GM21423 (cell line): ENCODE results near the gene AHNAK.
"Not testable (repeated sequence)": the region's sequence is repeated elsewhere in the genome, so short reads cannot be mapped to it uniquely, and the experiment has no call there.

Experiments used
- ATAC-seq: cut with Tn5 transposase; IDR thresholded peaks from one replicate; pipeline ENCODE4 v1.9.1; 2021; ENCODE audit warnings: mild to moderate bottlenecking, moderate library complexity; ENCODE audit not compliant: unreplicated experiment

The AHNAK gene

DNA sequence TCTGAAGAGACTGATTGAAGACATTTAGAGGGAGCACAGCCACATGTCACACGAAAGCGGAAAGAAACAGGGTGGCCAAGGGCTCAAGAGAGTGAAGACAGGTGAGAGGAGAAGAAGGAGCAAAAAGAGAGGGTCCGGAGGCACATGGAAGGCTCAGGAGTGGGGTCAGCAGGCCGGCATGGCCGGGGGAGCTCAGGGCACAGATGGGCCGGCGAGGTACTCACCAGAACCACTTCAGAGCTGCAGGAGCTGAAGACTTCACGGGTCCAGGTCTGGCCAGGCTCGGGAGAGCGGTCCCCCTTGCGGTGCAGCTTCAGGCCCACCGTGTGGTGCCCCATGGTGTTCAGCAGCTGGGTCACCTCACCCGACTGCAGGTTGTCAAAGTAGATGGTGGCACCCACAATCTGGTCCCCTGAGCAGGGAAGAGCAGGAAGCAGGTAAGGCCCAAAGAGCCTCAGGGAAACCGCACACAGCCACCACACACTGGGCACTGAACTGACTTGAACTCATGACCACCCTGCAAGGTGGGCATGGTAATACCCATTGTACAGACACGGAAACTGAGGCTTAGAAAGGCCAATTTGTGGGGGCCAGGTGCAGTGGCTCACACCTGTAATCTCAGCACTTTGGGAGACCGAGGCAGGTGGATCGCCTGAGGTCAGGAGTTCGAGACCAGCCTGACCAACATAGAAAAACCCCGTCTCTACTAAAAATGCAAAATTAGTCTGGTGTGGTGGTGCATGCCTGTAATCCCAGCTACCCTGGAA, 11.6 kb downstream of the AHNAK start:
- ATAC-seq, result no peak

- no peak for ATAC-seq
These were observed 14.5 kb downstream of the AHNAK start for GRCh38 chr11:62532096-62532495.

DNA sequence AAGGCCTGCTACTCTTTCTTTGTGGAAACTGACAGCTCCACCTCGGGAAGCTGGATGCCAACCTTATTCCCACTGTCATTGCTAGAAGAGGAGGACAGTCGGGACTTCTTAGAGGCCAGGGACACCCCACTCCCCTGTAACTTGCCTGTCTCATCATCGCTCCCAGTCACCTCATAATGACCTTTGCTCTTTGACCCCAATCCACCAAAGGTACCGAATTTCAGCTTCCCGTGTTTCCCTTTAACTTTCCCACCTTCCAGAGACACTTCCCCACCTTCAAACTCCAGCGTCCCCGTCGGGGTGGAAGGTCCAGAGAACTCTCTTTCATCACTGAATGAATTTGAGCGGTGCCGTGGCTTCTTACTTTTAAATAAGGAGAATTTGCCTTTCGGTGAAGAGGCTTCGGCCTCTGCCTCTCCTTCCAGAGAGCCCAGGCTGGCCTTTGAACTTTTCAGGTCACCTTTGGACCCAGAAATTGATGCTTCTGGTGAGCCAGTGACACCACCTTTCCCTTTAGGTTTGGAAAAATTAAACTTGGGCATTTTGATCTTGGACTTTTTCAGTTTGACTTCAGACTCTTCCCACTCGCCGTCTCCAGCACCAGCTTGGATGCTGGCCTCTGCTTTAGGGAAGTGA, 29.8 kb downstream of the AHNAK start:
- ATAC-seq, result no peak

DNA sequence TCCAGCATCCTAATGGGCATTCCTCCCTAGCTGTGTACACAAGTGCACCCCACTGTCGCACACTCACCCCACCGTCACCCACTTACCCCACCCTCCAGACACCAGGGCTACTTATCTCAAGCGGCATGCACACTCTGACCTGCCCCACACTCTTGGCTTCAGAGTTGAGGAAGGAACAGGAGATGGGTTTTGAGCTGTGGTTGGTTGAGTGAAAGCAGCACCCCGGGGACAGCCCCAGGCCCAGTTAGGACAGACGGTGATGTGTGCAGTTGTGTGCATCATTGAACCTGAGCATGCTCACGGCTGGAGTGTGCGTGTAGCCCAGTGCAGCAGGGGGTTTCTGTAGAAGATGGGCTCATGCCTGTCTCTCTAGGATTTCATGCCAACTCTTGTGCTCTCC, 32.5 kb downstream of the AHNAK start:
- no peak for ATAC-seq

DNA sequence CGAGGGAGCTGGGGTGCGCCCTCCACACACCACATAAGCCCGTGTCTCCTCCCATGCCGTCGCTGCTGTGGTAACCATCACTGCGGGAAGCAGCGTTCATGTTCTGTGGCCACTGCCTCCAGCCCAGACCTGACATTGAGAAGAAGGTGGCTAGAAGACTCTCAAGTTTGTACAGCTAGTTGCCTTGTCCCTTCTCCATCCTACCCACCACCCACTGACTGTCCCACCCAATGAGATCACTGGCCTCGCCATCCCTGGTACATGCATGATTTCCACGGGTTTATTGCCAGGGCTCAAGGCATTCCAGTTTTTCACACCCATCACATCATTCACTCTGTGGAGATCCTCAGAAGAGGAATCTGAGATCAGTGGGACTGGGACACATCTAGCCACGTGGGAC, 33.0 kb downstream of the AHNAK start:
- ATAC-seq, result no peak

- no peak for ATAC-seq
These were observed 33.6 kb downstream of the AHNAK start for GRCh38 chr11:62512961-62513360.

DNA sequence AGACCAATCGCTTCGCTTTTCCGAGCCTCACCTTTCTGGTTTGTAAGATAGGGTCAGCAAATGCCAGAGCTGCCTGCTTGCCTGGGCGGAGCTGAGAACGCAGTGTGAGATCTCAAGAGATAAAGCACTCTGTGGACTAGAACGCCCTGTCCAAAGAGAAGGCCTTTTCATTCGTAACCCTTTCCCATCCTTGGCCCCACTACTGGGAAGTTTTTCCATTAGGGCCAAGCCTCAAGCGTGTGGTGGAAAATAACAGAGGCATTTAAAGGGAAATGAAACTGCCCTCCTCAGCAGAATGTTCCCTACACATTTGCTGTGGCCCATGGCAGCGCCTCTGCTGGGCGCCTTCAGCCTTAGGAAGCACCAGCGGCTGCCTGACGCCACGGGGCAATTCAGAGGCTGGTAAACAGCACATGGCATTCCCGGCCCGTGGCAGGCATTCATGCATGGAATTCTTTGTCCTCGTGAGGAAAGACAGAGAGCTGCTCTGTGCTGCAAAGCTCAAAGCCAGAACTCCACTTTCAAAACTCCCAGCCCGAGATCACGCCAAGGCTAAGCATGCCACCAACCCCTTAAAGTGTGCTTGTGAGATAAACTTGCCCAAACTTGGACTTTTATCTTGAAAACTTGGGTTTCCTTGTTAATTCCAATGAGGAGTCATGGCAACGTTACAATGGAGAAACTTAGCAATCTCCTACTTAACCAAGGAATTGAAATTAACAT, 38.1 kb downstream of the AHNAK start:
- no peak for ATAC-seq

DNA sequence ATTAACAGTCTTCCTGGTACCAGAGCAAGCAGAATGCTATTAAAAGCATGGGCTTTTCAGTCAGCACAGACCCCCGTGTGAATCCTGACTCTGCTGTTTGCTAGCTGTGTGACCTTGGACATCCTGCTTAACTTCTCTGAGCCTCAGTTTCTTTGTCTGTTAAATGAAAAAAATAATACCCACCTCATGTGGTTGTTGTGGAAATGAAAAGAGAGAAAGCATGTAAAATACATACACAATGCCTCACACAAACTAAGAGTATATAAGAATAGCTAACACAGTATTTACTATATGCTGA, 39.5 kb downstream of the AHNAK start:
- ATAC-seq, result no peak

GRCh38 chr11:62506413-62507124, 40.0 kb downstream of the AHNAK start:
- ATAC-seq, result no peak

DNA sequence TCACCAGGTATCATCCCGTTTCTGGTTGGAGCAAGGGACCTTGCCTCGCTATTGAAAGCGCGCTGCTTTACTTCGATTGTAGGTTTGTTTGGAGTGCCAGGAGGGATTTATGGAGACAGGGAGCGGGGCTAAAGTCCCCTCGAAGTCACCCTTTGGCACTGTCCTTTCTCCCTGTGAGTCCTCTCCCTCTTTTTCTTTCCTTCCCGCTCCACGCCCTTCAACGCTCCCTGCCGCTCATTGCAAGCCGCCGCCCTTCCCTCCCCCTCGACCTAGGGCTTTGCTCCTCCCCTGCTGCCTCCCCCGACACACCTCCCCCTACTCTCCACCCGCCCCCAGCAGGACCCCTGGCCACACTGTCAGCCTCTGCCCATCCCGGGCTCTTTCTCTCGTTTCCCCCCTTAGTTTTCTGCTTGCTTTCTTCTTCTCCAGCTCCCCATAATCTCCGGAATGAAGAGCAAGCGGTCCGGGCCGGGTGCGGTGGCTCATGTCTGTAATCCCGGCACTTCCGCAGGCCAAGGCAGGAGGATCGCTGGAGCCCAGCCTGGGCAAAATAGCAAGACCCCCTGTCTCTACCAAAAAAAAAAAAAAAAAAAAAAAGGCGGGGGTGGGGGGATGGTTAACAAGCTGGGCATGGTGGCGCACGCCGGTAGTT, 41.0 kb downstream of the AHNAK start:
- ATAC-seq, result no peak

DNA sequence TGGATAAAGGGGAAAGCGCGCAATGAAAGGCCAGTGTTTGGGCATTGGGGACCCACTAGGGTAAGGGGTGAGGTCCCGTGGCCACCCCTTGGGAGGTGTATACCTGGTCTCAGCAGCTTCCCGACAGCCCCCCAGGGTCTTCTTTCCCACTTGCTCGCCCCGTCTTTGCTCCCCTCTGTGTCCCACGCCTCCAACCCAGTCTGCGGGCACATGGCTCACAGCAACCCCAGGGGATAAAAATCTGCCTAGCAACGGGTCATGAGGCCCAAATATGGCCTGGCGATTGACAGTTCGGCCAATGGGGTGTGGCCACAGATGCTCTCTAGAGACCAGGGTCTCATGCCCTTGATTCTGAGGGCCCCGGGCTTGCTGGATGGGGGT, 41.6 kb downstream of the AHNAK start:
- no peak for ATAC-seq

DNA sequence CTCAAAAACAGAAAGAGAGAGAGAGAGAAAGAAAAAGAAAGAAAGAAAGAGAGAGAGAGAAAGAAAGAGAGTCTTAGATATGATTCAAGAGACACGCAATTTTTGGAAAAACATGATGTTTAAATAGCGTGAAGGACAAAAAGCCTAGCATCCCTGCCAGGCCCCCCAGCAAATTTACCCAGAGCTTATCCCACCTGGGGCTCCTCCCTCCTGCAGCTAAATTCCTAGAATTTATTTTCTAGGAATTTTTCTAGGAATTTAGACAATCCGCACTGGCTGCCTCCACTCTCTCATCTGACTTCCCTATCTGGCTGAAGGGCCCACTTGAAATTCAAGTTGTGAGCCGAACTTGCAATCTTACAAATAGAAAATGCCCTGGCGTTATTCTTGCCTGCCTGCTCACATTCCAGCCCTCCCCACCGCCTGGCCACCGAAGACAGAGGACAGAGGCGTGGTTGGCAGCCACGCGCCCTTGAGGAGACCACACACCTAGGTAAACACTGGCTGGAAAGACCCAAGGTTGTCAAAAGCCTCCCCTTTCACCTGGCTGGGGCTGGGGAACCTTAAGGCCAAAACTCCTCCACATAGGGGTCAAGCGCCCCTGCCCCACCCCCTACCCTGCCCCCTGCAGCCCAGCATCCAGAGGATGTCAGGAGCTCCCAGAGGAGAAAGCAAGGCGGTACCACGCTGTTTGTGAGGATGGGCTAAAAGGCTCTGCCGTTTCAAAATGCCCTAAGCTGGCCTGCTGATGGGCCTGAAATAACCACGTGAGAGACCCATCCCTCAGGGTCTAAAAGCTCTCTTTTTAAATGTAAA, 42.2 kb downstream of the AHNAK start:
- no peak for ATAC-seq

- ATAC-seq, result no peak
These were observed 44.4 kb downstream of the AHNAK start for GRCh38 chr11:62502030-62502730.

DNA sequence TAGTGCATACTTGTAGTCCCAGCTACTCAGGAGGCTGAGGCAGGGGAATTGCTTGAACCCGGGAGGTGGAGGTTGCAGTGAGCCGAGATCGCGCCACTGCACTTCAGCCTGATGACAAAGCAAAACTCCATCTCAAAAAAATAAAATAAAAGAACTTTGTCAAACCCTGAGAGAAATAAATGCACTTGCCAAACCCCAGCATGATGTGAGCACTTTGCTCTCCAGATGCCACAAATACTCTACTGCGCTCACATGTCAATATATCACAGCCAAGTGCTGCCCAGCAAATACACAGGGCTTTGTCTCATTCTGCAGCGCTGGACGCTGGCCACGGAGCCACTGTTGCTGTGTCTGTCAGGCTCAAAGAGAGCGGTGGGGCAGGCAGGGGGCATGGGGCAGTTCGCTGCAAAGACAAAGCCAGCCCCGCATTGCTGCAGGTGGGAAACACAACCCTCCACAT, 45.1 kb downstream of the AHNAK start:
- ATAC-seq, result no peak

DNA sequence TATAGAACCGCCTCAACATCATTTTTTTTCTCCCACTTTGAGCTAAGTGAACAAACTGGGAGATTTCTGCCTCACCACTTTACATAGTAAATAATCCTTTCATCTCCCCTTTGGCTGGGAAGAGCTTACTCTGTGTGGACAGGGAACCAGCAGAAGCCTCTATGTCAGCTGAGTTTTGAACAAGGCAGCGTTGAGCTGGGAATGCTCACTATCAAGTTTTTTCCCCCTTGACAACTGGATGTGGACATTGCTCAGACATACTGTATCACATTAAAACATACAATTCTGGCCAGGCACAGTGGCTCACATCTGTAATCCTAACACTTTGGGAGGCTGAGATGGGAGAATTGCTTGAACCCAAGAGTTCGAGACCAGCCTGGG, 46.0 kb downstream of the AHNAK start:
- no peak for ATAC-seq

DNA sequence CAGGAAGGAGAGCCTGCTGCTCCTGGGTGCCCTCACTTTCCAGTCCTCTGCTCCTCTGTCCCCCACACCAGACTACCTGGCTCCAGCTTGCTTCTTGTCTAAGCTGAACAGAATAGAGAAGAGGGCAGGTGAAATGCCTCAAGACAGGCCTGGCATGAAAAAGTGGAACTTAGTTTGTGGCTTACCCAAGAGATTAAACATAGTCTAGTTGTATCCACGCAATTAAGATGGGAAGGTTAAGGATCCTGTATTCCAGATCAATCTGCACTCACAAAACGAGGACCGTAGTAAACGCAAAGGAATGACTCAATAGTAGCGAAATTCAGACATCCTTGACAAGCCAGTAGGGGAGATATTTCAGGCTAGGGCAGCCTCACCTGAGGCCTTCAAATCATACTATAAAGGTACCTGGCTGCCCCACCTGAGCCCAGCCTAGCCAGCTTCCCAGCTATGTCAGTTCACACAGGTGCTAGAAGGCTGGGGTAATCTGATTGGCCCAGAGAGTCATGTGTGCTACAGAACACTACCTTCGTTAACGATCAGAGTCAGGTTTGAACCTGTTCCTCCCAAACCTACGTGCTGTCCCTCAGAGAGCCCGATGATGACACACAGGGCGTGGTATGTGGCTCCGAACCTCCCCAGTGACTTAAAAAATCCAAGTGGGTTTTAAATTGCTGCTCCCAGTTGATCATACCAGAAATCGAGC, 46.5 kb downstream of the AHNAK start:
- no peak for ATAC-seq

GRCh38 chr11:62499311-62499943, 47.2 kb downstream of the AHNAK start:
- not testable (repeated sequence) for ATAC-seq

GRCh38 chr11:62498492-62499286, 47.9 kb downstream of the AHNAK start:
- ATAC-seq, result no peak
